COLO668 (cell line): ENCODE measurements around the gene COMP.
"Not testable (repeated sequence)": the region's sequence is repeated elsewhere in the genome, so short reads cannot be mapped to it uniquely, and the experiment has no call there.

ENCODE experiments used
- DNase-seq: peaks from one replicate; lab custom pipeline; 2025; ENCODE audit not compliant: unreplicated experiment; lab: John Stamatoyannopoulos, UW

COMP gene

DNA sequence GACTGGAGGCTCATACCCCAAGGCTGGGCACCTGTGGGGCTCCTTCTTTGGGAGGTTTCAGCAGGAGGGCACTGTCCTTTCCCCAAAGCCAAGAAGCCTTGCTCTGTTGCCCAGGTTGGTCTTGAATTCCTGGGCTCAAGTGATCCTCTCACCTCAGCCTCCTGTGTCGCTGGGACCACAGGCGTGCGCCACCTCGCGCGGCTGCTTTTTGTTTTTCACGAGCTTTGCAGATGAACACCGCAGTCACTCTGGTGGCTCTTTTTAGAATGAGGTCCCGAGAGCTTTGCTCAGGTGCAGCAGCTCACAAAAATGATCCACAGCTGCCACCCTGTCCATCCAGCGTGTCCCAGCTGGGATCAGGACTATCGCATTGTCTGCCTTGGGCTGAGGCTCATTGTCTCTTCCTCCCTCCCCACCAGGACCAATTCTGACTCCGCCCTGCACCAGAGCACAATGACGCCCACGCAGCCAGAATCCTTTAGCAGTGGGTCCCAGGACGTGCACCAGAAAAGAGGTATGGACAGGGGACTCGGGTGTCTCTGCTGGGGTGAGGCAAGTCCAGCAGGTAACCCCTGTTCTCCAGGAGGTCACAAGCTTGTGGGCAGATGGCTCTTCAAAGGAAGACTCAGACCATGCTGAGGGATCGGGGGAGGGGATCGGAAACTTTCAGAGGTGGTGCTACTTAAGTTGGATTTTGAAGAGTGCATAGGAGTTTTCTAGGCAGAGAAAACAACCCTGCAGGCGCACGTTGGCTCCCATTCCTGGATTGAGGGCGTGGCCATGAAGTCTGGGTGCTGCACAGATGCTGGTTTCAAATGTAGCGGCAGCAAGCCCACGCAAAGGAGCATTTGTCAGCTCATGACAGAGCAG lies 41.5 kb downstream of the COMP start:
- no peak for DNase-seq

GRCh38 chr19:18746401-18747325 lies 44.4 kb downstream of the COMP start:
- DNase-seq = no peak

- no peak for DNase-seq
Measured at GRCh38 chr19:18745931-18746330, 45.2 kb downstream of the COMP start.

GRCh38 chr19:18745012-18745735 lies 45.9 kb downstream of the COMP start:
- no peak for DNase-seq

- no peak for DNase-seq
Measured at GRCh38 chr19:18743784-18744418, 47.2 kb downstream of the COMP start.

GRCh38 chr19:18742838-18743783 lies 48.0 kb downstream of the COMP start:
- no peak for DNase-seq

DNA sequence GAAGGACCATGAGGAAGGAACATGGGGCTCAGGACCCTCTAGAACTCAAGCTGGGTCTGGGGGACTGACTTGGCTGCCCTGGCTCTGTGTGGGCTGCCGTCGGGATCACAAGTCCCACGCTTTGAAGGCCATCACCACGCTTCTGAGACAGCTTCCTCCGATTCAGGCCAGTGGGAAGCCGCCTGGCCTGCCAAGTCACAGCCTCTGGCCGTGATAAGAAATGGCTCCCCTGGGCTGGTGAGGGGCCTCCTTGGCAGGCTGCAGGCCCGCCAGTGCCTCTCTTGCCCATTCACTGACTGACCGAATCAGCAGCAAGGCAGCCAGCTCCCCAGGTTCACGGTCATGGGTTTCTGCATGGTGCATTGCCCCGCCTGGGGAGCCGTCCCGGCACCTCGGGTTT lies 48.8 kb downstream of the COMP start:
- no peak for DNase-seq

- peak; percentile 93 for DNase-seq
Measured at GRCh38 chr19:18741124-18742121, 49.7 kb downstream of the COMP start.

DNA sequence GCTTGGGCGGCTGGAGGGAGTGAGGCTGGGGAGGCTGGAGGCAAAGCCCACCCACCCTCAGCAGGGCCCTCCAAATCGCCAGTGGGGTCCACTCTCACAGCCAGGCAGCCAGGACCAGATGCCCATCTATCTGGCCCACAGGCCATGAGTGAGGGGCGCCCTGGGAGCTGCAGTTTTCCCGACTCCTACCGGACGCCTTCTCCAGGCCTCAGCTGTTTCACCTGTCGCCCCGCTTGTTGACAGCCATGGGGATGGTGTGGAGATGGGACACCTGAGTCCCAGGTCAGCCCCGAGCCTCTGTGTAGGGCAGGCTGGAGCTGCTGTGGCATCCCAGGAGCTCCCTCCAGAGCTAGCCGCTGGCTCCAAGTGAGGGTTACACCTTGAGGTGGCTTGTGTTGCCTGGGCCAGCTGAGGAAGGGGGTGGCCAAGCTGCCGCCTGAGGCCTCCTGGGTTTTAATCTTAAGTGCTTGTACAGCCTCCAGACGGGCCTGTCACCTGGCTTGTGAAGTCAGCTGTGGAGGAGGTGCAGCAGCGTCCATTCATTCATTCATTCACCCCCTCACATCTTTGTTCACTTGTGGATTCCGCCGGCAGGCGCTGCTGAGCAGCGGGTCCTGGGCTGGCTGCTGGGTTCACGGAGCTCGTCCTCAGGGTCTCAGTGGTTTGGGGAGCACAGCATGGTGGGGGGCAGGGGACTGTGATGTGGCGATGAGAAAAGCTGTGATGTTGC lies 52.0 kb downstream of the COMP start:
- no peak for DNase-seq

DNA sequence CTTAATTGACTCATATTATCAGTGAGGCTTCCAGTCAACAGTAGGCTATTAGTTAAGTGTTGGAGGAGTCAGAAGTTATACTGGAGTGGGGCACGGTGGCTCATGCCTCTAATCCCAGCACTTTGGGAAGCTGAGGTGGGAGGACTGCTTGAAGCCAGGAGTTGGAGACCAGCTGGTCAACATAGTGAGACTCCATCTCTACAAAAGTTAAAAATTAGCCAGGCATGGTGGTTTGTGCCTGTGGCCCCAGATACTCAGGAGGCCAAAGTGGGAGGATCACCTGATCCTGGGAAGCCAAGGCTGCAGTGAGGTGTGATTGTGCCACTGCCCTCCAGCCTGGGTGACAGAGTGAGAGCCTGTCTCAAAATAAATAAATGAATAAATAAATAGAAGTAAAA lies 53.2 kb downstream of the COMP start:
- DNase-seq = peak; percentile 48

DNA sequence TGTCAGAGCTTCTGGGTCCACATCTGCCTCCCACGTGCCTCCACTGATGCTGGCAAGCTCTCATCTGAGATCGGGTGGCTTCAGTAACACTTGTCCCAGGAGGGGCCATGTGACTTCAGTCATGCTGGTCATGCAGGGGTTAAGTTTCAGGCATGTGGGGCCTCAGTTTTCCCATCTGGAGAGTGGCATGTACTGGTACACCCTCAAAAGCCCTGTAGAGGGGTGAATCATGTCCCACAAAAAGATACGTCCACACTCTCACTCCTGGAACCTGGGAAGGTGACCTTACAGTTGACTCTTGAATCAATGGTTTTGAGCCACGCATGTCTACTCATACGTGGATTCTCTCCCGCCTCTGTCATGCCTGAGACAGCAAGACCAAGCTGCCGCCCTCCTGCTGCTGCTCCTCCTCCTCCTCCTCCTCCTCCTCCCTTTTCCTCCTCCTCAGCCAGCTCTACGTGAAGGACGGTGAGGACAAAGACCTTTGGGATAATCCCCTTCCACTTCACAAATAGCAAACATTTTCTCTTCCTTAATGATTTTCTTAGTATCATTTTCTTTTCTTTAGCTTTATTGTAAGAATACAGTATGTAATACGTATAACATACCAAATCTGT lies 53.7 kb downstream of the COMP start:
- no peak for DNase-seq

DNA sequence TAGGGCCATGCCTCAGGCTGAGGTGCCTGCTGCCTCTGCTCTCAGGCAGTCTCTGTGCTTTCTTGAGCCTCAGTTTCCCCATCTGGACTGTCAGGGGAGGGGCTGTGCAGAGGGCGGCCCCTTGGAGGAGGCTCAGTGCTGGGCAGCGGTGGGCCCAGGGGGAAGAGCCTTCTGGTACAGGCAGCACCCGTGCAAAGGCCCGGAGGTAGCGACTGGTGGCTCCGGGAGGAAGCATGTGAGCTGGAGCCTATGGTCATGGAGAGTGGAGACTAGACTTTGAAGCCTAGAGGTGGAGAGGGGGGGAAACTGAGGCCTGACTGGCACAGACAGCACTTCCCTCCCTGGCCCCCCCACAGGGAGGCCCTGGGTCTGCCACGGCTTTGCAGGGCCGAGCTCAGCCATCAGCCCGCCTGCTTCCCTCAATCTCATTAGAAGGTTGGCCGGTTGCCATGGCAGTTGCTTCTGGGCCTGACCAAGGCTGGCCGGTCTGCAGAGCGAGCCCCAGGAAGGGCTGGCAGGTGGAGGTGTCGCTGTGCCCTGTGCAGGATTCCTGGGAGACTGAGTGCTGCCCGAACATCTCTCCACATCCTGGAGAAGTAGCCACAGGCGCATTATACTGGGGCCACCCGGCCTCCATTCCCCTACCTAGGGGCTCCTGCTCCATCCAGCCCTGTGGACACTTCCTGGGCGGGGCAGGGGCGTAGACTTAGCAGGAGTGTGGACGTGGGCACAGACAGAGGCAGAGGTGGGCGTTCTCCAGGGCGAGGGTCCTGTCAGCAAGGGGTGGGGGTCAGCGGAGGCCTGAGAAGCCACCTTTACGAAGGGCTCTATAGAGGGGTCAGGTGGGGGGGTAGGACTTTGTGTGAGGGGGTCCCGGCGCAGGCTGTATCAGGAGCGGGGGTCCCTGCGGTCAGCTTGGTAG lies 54.4 kb downstream of the COMP start:
- DNase-seq = peak; percentile 79

- no peak for DNase-seq
Measured at GRCh38 chr19:18735752-18736151, 55.4 kb downstream of the COMP start.

- peak; percentile 75 for DNase-seq
Measured at GRCh38 chr19:18735324-18735723, 55.8 kb downstream of the COMP start.

DNA sequence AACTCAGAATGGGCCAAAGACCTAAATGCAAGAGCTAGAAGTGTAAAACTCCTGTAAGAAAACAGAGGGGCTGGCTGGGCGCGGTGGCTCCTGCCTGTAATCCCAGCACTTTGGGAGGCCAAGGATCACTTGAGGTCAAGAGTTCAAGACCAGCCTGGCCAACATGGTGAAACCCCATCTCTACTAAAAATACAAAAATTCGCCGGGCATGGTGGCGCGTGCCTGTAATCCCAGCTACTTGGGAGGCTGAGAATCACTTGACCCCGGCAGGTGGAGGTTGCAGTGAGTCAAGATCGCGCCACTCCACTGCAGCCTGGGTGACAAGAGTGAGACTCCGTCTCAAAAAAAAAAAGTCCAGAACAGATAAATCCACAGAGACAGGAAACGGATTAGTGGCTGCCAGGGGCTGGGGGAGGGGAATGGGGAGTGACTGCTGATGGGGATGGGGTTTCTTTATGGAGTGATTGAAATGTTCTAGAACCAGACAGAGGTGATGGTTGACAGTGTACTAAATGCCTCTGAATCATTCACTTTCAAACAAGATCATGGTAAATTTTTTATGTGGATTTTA lies 57.3 kb downstream of the COMP start:
- not testable (repeated sequence) for DNase-seq

DNA sequence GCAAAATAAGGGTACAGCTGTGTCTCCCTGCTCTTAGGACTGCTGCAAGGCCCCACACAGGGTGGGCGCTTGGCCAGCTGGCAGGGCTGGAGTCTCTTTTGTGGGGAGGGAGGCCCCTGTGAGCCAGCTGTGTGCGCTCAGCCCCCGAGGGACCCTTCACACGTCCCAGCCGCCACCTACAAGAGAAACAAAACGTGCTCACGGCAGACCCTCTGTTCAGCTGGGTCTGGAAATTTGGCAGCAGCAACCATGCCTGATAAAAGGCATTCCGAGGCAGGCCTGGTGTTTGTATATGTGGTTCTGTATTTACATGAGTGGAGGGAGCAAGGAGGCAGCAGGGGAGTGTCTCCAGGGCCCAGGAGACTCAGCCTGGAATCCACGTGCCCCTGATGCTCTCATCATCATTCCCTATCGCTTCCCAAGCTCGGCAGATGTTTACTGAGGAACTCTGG lies 57.9 kb downstream of the COMP start:
- DNase-seq = no peak
